Progenitor cell of endocrine pancreas (in vitro differentiated cells): Measurements from ENCODE around the gene TTLL11. TPM values are rescaled to one million over a fixed set of nuclear protein-coding genes. Genes with fewer than 3 reads are reported as not detected.

ENCODE experiments used
- DNase-seq: peaks from one replicate; pipeline ENCODE4 v3.0.0; 2021; ENCODE audit warnings: low spot score; ENCODE audit not compliant: unreplicated experiment
- H3K27ac Mint-ChIP-seq: 2 replicates; pipeline ENCODE4 v1.8.0; 2021; ENCODE audit warnings: mild to moderate bottlenecking, moderate library complexity, mixed read lengths
- H3K27me3 Mint-ChIP-seq: 2 replicates; pipeline ENCODE4 v1.8.0; 2021; ENCODE audit warnings: mixed read lengths
- H3K36me3 Mint-ChIP-seq: 2 replicates; pipeline ENCODE4 v1.8.0; 2022; ENCODE audit warnings: mixed read lengths; ENCODE audit not compliant: insufficient read depth
- H3K4me1 Mint-ChIP-seq: 2 replicates; pipeline ENCODE4 v1.8.0; 2021; ENCODE audit warnings: low read depth, mixed read lengths
- H3K4me3 Mint-ChIP-seq: 2 replicates; pipeline ENCODE4 v1.8.0; 2021; ENCODE audit warnings: low read depth, mild to moderate bottlenecking, moderate library complexity, mixed read lengths
- H3K9me3 Mint-ChIP-seq: 2 replicates; pipeline ENCODE4 v1.8.0; 2021; ENCODE audit warnings: low read depth, mixed read lengths
- total RNA-seq: library from RNA; stranded (reverse); gene quantifications from 2 replicates; pipeline ENCODE4 v1.2.1, GENCODE V29; 2021
- TF ChIP-seq, protein P1 (sequence below): fragments of 200-600 bp; sonication (generic); IDR thresholded peaks from one replicate; pipeline ENCODE4 v1.5.0; 2021; ENCODE audit warnings: antibody characterized with exemption, mild to moderate bottlenecking; ENCODE audit not compliant: unreplicated experiment

The TTLL11 gene
- total RNA-seq, 1 donor from 2014 or later: 5.3 TPM

DNA sequence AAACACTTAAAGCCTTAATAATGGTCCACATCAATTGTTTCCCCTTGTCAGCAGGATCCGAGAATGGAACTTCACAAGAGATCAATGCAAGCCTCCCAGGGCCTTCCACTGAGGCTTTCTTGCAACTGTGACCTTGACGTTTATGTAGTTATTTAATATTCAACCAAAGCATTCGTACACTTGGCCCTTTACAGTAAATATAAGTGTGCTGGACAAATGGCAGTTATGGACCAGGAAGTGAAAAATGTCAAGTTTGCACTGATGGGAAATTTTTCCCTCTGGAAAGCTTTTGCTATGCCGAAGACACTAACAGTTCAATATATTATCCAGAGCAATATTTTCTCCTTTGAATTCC is 101.8 kb downstream of the TTLL11 start:
- Mint-ChIP-seq H3K9me3 (no peaks in the 10 kb centered on the region), H3K36me3 (no peaks in the 10 kb centered on the region), H3K4me1 (peaks cover 3% of the 10 kb centered on the region), H3K4me3 (no peak overlapping the region), H3K27me3 (peaks cover 12% of the 10 kb centered on the region), H3K27ac (no peak overlapping the region)
- no peak for DNase-seq
- TF ChIP-seq, protein P1, sequence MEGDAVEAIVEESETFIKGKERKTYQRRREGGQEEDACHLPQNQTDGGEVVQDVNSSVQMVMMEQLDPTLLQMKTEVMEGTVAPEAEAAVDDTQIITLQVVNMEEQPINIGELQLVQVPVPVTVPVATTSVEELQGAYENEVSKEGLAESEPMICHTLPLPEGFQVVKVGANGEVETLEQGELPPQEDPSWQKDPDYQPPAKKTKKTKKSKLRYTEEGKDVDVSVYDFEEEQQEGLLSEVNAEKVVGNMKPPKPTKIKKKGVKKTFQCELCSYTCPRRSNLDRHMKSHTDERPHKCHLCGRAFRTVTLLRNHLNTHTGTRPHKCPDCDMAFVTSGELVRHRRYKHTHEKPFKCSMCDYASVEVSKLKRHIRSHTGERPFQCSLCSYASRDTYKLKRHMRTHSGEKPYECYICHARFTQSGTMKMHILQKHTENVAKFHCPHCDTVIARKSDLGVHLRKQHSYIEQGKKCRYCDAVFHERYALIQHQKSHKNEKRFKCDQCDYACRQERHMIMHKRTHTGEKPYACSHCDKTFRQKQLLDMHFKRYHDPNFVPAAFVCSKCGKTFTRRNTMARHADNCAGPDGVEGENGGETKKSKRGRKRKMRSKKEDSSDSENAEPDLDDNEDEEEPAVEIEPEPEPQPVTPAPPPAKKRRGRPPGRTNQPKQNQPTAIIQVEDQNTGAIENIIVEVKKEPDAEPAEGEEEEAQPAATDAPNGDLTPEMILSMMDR: no peak

DNA sequence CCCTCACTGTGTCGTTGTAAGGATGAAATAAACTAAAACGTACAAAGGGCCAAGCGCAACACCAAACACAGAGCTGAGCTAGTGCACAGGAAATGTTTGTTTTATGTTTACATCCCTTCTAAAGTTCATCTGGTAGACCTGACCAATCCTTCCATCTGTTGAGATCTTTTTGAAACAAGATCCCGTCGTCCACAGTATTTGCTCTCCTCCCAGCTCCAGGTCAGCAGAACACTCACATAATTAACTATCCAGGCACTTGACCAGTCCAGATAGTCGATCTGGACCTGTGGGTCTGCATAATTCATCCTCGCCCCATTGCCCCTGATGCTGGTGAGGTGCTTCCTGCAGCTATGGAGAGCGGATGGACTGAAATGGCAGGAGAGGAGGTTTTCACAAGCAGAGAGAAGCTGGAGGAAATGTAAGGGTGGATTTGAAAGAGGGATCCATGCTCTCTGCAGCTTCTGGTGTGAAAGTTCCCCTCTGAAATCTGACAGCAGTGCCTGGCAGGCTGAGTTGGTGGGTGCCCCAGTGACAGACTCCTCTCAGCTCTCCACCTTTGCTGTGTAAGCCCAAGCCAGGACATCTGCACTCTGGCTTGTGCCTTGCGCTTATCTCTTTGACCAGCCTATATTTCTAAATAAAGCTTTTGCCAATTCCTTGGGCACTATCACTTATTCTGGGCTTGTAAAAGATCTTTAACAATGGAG is 102.4 kb downstream of the TTLL11 start:
- H3K9me3 Mint-ChIP-seq: no peaks in the 10 kb centered on the region
- H3K27me3 Mint-ChIP-seq: peaks cover 12% of the 10 kb centered on the region
- peaks cover 3% of the 10 kb centered on the region for H3K4me1 Mint-ChIP-seq
- TF ChIP-seq, protein P1: no peak
- H3K36me3 Mint-ChIP-seq: no peaks in the 10 kb centered on the region
- no peak overlapping the region for H3K4me3 Mint-ChIP-seq
- no peak for DNase-seq
- no peak overlapping the region for H3K27ac Mint-ChIP-seq

DNA sequence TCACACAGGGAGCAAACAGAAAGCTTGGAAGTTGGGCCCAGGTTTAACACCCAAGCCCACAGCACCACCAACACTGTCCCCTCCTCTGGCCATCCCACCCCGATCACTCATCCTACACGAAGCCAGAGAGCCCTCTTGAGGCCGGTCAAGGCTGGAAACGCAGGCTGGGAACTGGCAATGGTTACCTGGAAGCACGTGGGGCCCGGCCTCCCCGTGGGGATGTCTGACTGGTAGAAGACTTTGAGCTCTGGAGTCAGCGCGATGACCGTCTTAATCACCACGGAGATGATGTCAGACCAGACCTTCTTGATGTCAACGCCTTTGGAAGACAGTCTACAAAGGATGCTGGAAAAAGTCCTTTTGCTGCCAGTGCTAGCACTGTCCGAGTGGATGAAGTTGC is 104.1 kb downstream of the TTLL11 start:
- Mint-ChIP-seq H3K9me3 (no peaks in the 10 kb centered on the region), H3K27ac (no peak overlapping the region), H3K27me3 (peaks cover 12% of the 10 kb centered on the region), H3K4me1 (peaks cover 3% of the 10 kb centered on the region), H3K4me3 (no peak overlapping the region), H3K36me3 (no peaks in the 10 kb centered on the region)
- no peak for DNase-seq
- TF ChIP-seq, protein P1: peak; percentile 45

DNA sequence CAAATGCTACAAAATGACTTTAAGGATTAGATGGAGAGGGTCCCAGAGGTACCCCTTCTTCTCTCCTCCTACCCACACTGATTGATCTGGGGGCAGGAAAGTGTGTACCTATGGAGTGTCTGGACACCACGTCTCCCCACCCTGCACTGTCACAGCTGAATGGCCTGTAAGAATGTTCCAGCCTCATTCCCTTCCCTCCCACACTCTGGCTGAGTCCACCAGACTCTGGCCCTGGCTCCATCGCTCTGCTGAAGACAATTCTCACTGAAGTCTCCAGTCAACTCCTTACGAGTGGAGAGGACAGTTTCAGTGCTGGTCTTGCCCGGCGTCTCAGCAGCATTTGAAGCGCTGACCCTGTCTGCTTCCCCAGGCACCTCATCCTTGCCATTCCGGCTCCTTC is 105.8 kb downstream of the TTLL11 start:
- DNase-seq: no peak
- no peaks in the 10 kb centered on the region for H3K36me3 Mint-ChIP-seq
- TF ChIP-seq, protein P1: no peak
- peaks cover 12% of the 10 kb centered on the region for H3K27me3 Mint-ChIP-seq
- no peak overlapping the region for H3K4me3 Mint-ChIP-seq
- H3K27ac Mint-ChIP-seq: no peak overlapping the region
- peaks cover 3% of the 10 kb centered on the region for H3K4me1 Mint-ChIP-seq
- no peaks in the 10 kb centered on the region for H3K9me3 Mint-ChIP-seq

DNA sequence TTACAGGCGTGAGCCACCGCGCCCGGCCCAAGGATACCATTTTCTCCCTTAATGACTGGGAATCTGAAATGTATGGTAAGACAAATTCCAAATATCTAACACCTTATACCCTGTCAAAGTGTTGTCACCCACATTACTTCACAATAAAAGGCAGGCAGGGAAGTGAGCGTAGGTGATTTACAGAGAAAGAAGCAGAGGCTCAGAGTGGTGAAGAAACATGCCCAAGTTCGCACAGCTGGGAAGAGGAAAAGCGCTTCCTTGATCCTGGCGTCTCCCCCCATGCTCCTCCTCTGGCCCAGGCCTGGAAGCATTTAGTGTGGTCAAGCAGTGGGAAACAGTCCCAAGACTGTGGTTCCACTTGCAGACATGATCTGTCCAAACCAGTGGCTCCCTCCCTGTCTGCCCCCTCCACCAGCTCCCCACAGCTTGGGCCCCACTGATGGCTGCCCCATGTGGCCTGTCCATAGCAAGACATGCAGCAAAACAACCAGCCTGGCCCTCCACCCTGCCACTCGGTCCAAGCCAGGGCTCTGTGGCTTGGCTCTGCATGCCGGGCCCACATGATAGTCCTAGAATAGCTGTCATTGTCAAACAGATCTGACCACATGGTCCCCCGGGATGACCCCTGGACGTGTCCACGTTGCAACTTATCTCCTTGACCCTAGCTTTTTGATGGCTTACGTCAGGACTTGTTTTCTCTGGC is 107.2 kb downstream of the TTLL11 start:
- peaks cover 3% of the 10 kb centered on the region for H3K4me1 Mint-ChIP-seq
- DNase-seq: no peak
- H3K27me3 Mint-ChIP-seq: peaks cover 12% of the 10 kb centered on the region
- H3K27ac Mint-ChIP-seq: no peak overlapping the region
- no peak overlapping the region for H3K4me3 Mint-ChIP-seq
- H3K36me3 Mint-ChIP-seq: peaks cover 4% of the 10 kb centered on the region
- TF ChIP-seq, protein P1: no peak
- peaks cover 5% of the 10 kb centered on the region for H3K9me3 Mint-ChIP-seq
